ENCODE results near the gene CCDC182.

The CCDC182 gene

DNA sequence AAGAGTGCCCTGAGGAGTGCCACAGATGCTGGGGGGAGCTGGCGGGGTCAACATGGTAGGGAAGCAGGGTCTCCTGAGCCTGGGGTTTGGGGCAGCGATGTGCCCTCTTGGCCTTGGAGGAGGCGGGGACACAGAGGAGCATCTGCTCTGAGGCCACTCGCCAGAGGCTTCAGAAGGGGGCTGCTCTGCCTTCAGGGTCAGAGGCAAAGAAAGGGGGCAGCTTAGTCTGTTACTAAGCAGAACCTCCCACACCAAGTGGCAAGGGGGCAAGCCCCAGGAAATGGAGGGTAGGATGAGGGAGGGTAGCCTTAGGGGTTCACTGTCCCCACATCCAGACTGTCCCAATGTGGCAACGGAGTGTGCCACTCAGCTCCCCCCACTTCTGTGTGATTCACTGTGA lies 18.3 kb downstream of the CCDC182 start:
- TF ChIP-seq, protein P1, sequence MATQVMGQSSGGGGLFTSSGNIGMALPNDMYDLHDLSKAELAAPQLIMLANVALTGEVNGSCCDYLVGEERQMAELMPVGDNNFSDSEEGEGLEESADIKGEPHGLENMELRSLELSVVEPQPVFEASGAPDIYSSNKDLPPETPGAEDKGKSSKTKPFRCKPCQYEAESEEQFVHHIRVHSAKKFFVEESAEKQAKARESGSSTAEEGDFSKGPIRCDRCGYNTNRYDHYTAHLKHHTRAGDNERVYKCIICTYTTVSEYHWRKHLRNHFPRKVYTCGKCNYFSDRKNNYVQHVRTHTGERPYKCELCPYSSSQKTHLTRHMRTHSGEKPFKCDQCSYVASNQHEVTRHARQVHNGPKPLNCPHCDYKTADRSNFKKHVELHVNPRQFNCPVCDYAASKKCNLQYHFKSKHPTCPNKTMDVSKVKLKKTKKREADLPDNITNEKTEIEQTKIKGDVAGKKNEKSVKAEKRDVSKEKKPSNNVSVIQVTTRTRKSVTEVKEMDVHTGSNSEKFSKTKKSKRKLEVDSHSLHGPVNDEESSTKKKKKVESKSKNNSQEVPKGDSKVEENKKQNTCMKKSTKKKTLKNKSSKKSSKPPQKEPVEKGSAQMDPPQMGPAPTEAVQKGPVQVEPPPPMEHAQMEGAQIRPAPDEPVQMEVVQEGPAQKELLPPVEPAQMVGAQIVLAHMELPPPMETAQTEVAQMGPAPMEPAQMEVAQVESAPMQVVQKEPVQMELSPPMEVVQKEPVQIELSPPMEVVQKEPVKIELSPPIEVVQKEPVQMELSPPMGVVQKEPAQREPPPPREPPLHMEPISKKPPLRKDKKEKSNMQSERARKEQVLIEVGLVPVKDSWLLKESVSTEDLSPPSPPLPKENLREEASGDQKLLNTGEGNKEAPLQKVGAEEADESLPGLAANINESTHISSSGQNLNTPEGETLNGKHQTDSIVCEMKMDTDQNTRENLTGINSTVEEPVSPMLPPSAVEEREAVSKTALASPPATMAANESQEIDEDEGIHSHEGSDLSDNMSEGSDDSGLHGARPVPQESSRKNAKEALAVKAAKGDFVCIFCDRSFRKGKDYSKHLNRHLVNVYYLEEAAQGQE (IDR thresholded peaks at IDR 0.05; ENCODE audit: insufficient read depth in 1 of 2, low read depth in 2 of 2, low read length in 2 of 2): no peak
- no peak for TF ChIP-seq FOXP2 (optimal IDR thresholded peaks at IDR 0.05; ENCODE audit: borderline replicate concordance, extremely low read depth, extremely low read length, insufficient read depth)
- TF ChIP-seq TAF1 (IDR thresholded peaks at IDR 0.05; ENCODE audit: borderline replicate concordance, insufficient read depth, low read length): no peak
- TF ChIP-seq POLR2AphosphoS5 (IDR thresholded peaks at IDR 0.05; ENCODE audit: low read depth, low read length): no peak
- TF ChIP-seq SIN3A (IDR thresholded peaks at IDR 0.05; ENCODE audit: borderline replicate concordance, insufficient read depth, low read length): no peak

DNA sequence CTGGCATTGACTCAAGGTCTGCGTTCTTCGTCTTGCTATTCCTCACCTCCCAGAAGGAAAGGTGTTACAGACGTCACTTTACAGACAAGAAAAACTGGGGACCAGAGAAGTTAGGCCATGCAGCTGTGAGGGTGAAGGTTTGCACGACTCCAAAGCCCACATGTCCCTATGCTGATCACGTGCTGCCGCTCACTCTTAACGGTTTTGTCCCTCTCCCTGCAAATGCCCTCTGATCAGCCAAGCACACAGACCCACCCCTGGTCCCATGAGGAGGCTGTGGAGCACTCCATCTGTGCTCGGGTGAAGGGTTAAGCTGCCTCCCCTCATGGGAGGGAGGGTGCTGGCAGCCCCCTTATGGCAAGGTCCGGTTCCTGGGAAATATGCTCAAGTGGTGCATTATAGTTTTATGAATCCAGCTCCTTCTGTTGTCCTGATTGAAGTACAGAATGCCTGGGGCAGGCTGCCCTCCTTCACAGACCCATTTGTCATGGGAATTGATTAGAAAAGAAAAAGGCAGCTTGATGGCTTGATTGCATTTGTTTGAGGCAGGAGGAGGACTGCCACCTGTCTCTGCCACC lies 18.8 kb downstream of the CCDC182 start:
- TF ChIP-seq TAF1 (IDR thresholded peaks at IDR 0.05; ENCODE audit: borderline replicate concordance, insufficient read depth, low read length): no peak
- TF ChIP-seq FOXP2 (optimal IDR thresholded peaks at IDR 0.05; ENCODE audit: borderline replicate concordance, extremely low read depth, extremely low read length, insufficient read depth): no peak
- TF ChIP-seq POLR2AphosphoS5 (IDR thresholded peaks at IDR 0.05; ENCODE audit: low read depth, low read length): no peak
- no peak for TF ChIP-seq SIN3A (IDR thresholded peaks at IDR 0.05; ENCODE audit: borderline replicate concordance, insufficient read depth, low read length)
- TF ChIP-seq, protein P1 (IDR thresholded peaks at IDR 0.05; ENCODE audit: insufficient read depth in 1 of 2, low read depth in 2 of 2, low read length in 2 of 2): no peak

DNA sequence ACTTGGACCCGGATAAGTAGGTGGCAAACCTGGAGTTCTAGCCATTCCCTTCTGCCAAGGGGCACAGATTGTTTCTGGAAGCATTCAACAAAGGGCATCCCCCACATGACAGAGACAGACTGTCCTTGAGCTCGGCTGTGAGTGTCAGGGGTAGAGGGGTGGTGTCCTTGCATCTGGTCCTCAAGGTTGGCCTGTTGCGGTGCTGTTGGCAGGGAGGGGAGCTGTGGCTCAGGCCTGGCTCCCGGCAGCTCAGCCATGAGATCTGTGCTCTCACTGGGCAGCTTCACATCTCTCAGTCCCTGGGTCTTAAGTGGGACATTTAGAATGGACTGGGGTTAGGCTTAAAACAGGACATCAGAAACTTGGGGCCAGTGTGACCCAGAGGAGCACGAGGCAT lies 20.4 kb downstream of the CCDC182 start:
- no peak for TF ChIP-seq FOXP2 (optimal IDR thresholded peaks at IDR 0.05; ENCODE audit: borderline replicate concordance, extremely low read depth, extremely low read length, insufficient read depth)
- TF ChIP-seq, protein P1 (IDR thresholded peaks at IDR 0.05; ENCODE audit: insufficient read depth in 1 of 2, low read depth in 2 of 2, low read length in 2 of 2): no peak

DNA sequence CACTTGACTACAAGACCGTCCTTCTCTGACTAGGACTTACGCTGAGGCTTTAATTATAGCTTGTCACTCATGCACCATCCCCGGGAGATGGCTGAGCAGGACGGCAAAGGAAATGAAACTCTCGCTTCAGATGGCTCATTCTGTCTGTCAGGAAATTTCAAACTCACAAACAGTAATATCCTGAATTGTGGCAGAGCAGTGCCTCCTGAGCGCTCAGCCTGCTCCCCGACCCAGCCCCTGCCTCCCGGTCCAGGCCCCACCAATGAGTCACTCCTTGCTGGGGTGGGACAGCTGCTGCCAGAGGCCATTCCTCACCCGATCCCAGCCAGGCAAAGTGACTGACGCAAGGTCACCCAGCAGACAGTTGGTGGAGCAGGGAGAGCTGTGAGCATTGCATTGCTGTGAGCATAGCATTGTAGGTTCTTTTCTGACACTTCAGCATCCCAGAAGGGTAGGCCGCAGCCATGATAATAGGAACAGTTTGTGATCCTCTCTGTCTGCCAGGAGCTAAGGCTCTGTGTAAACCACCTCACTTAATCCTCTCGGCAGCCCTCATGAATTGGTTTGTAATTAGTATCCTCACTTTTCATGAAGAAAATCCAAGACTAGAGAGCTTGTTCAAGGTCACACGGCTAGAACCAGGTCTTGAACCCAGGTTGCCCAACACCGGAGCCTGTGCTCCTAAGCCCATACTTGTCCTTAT lies 20.9 kb downstream of the CCDC182 start:
- TF ChIP-seq FOXP2 (optimal IDR thresholded peaks at IDR 0.05; ENCODE audit: borderline replicate concordance, extremely low read depth, extremely low read length, insufficient read depth) (peak; percentile 42), SIN3A (IDR thresholded peaks at IDR 0.05; ENCODE audit: borderline replicate concordance, insufficient read depth, low read length) (no peak), TAF1 (IDR thresholded peaks at IDR 0.05; ENCODE audit: borderline replicate concordance, insufficient read depth, low read length) (0 out of 2 replicates have a peak, but pooled peaks have one; percentile 27)

DNA sequence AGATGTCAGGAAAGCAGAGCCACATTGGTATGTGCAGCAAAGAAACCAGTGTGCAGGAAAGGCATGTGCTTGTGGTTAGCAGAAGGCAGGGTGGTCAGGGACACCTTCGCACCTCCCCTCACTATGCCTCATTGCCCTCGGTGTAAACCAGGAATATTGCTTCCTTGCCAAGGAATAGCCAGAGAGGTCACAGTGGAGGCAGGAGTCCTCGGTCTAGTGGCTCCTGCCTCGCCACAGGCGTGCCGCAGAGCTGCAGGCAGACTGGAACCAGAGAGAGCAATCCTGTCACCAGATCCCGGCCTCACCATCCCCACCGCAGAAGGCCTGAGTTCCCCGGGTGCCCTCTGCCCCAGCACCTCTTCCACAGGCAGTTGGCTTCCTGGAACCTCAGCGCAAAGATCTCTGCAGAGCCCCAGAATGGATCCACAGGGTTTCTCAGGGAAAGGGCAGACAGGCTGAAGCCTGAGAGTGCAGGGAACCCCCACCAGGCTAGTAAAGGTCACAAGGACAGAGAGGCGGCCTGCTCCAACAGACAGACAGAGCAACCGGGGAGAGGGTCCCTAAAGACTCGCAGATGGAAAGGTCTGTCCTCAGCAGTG lies 21.6 kb downstream of the CCDC182 start:
- TF ChIP-seq TAF1 (IDR thresholded peaks at IDR 0.05; ENCODE audit: borderline replicate concordance, insufficient read depth, low read length) (no peak), POLR2AphosphoS5 (IDR thresholded peaks at IDR 0.05; ENCODE audit: low read depth, low read length) (no peak), SIN3A (IDR thresholded peaks at IDR 0.05; ENCODE audit: borderline replicate concordance, insufficient read depth, low read length) (no peak), FOXP2 (optimal IDR thresholded peaks at IDR 0.05; ENCODE audit: borderline replicate concordance, extremely low read depth, extremely low read length, insufficient read depth) (no peak)
- TF ChIP-seq, protein P1 (IDR thresholded peaks at IDR 0.05; ENCODE audit: insufficient read depth in 1 of 2, low read depth in 2 of 2, low read length in 2 of 2): no peak

Data from PFSK-1 (cell line).